ENCODE data around the gene ANKRD34C. TPM values are rescaled to one million over a fixed set of nuclear protein-coding genes. Genes with fewer than 3 reads are reported as not detected.

The ANKRD34C gene
- total RNA-seq, 4 donors from 2014 or later = not detected

DNA sequence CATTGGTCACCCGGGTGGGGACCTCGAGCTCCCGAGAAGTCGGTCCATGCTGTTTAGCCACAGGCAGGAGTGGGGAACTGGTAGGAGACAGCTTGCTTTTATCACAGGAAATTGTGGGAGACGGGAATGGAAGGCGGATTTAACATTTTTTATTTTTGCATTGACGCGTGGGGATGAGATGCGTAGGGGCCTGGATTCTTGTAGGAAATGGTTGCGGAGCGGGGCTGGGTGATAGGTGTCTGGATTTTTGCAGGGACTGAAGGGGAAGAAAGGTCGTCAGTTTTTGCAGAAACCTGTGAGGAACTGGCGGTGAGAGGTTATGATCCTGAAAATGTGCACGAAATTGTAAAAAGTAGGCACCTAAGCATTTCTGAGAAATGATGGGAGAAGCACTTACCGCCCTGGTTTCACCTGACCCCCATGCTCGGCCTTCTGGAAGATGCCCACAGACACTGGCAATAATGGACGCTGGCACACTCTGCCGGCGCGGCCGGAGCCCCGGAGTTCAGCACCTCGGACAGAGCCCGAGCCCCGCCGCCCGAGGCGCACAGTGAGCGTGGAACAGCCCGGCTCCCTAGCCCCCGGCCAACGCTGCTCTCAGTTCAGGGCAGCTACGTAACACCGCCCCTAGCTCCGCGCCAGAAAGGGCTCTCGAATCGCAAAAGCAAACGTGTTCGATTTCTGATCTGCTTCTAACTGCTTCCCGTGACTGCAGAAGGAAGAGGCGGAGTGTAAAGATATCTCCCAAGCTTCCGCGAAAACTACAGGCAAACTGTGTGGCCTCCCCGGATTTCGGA lies 928 bp downstream of the ANKRD34C start:
- TF ChIP-seq, protein P1, sequence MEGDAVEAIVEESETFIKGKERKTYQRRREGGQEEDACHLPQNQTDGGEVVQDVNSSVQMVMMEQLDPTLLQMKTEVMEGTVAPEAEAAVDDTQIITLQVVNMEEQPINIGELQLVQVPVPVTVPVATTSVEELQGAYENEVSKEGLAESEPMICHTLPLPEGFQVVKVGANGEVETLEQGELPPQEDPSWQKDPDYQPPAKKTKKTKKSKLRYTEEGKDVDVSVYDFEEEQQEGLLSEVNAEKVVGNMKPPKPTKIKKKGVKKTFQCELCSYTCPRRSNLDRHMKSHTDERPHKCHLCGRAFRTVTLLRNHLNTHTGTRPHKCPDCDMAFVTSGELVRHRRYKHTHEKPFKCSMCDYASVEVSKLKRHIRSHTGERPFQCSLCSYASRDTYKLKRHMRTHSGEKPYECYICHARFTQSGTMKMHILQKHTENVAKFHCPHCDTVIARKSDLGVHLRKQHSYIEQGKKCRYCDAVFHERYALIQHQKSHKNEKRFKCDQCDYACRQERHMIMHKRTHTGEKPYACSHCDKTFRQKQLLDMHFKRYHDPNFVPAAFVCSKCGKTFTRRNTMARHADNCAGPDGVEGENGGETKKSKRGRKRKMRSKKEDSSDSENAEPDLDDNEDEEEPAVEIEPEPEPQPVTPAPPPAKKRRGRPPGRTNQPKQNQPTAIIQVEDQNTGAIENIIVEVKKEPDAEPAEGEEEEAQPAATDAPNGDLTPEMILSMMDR (IDR thresholded peaks at IDR 0.05) = no peak
- TF ChIP-seq POLR2A (IDR thresholded peaks at IDR 0.05) = no peak
- H3K4me1 ChIP-seq = no peaks in the 10 kb centered on the region
- intact Hi-C loops (cut with DNase I; ENCODE audit: low total_unique reads) = no loop called here
- no peak overlapping the region for H3K27ac ChIP-seq
- peaks cover 0 to 33% of the 10 kb centered on the region in 2 donors for H3K27me3 ChIP-seq
- no peak for DNase-seq
- no peaks in the 10 kb centered on the region for H3K36me3 ChIP-seq
- no peak overlapping the region for H3K4me3 ChIP-seq
- H3K9me3 ChIP-seq = no peaks in the 10 kb centered on the region

DNA sequence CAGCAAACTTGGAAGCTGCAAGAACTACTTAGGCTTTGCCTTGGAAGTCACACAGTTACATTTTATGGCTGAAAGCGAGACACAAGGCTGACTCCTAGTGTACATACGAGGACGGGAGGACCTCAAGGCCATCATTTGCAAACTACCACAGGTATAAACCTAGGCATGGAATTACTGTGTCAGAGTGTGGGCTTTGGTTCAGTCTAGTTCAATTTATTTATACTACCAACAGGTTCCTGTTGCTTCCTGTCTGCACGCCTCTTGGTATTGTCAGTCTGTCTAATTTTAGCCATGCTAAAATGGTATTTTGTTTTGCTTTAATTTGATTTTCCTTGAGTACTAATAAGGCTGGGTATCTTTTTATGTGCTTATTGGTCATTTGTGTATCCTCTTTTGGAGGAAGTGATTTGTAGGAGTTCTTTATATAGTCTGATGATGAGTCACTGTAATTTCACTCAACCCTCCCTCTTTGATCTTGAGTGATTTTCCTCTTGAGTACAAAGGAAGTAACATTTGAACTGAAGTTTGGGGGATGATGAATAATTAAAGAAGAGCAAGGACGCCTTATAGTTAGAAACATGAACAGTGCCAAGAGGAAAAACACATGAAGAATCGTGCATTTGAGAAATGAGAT lies 8.2 kb downstream of the ANKRD34C start:
- Histone ChIP-seq H3K36me3 (no peaks in the 10 kb centered on the region), H3K4me1 (no peaks in the 10 kb centered on the region), H3K9me3 (no peaks in the 10 kb centered on the region), H3K27me3 (no peaks in the 10 kb centered on the region), H3K4me3 (no peak overlapping the region), H3K27ac (no peak overlapping the region)
- no peak for TF ChIP-seq POLR2A (IDR thresholded peaks at IDR 0.05)
- TF ChIP-seq, protein P1 (IDR thresholded peaks at IDR 0.05) = no peak
- no peak for DNase-seq
- intact Hi-C loops (cut with DNase I; ENCODE audit: low total_unique reads) = no loop called here

DNA sequence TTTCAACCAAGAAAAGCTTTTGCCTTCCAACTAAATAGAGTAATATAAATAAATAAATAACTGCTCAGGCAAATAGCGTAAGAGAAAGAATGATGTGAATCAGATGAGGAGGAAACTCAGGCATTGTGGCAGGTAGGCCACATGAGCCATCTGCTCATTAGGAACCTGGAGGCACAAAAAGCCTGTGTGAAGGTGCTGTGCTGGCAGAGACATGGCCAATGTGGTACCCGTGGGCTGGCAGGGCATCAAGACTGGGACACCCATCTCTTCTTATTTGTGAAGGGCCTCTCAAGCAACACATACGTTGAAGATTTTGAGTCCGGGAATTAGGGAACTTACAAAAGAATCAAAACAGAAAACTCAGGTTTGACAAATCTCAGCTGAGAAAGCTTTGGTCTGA lies 9.5 kb downstream of the ANKRD34C start:
- Histone ChIP-seq H3K4me1 (no peaks in the 10 kb centered on the region), H3K4me3 (no peak overlapping the region), H3K27ac (no peak overlapping the region), H3K27me3 (no peaks in the 10 kb centered on the region), H3K9me3 (no peaks in the 10 kb centered on the region), H3K36me3 (no peaks in the 10 kb centered on the region)
- TF ChIP-seq POLR2A (IDR thresholded peaks at IDR 0.05) = no peak
- TF ChIP-seq, protein P1 (IDR thresholded peaks at IDR 0.05) = no peak
- intact Hi-C loops (cut with DNase I; ENCODE audit: low total_unique reads) = no loop called here
- DNase-seq = no peak

DNA sequence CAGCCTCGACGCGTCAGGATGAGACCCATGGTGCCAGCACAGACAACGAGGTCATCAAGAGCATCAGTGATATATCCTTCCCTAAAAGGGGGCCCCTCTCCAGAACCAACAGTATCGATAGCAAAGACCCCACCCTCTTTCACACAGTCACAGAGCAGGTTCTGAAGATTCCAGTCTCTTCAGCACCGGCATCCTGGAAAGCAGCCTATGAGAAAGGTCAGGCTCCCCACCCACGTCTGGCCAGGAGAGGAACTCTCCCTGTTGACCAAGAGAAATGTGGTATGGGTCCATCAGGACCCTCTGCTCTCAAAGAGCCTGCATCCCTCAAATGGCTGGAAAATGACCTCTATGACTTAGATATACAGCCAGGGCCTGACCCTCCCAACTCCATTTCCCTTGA lies 11.6 kb downstream of the ANKRD34C start:
- Histone ChIP-seq H3K27ac (no peak overlapping the region), H3K4me1 (no peaks in the 10 kb centered on the region), H3K27me3 (no peaks in the 10 kb centered on the region), H3K36me3 (no peaks in the 10 kb centered on the region), H3K9me3 (no peaks in the 10 kb centered on the region), H3K4me3 (no peak overlapping the region)
- no peak for DNase-seq
- intact Hi-C loops (cut with DNase I; ENCODE audit: low total_unique reads) = no loop called here
- TF ChIP-seq POLR2A (IDR thresholded peaks at IDR 0.05) = no peak
- TF ChIP-seq, protein P1 (IDR thresholded peaks at IDR 0.05) = no peak

DNA sequence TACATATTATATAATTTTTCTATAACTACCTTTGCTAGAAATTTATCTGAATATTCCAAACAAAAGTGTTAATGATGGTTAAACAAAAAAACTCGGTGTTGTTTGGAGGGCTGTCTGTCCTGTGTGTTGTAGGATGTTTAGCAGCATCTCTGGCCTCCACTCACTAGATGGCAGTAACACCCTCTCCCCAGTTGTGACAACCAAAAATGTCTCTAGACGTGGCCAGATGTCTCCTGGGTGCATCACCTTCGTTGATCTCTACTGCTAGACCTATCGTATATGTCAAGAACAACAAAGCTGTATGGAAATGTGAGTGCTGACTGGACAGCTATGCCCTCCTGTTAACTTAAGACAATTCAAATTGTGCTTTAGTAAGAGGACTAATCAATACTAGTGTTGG lies 14.1 kb downstream of the ANKRD34C start:
- no peak for TF ChIP-seq POLR2A (IDR thresholded peaks at IDR 0.05)
- TF ChIP-seq, protein P1 (IDR thresholded peaks at IDR 0.05) = no peak
- no peak for DNase-seq
- H3K27me3 ChIP-seq = no peaks in the 10 kb centered on the region
- no peak overlapping the region for H3K4me3 ChIP-seq
- H3K36me3 ChIP-seq = no peaks in the 10 kb centered on the region
- H3K9me3 ChIP-seq = no peaks in the 10 kb centered on the region
- H3K4me1 ChIP-seq = no peaks in the 10 kb centered on the region
- no peak overlapping the region for H3K27ac ChIP-seq
- intact Hi-C loops (cut with DNase I; ENCODE audit: low total_unique reads) = no loop called here

Measured in uterus (tissue), 4 donors.